ENCODE data around the gene FANCB.

DNA sequence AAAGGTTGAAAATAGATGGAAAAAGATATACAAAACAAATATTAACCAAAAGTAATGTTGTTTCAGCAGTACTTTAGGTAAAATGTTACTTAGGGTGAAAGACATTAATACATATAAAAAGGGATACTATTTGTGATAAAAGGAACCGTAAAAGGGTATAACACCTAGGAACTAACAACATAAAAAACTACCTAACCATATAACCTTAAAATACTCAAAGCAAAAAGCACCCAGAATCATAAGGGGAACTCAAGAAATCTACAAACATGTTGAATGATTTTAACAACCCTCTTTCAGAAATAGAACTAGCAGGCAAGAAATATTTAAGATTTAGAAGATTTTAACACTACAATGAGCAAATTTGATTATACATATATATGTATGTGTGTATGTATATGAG, 11.8 kb upstream of the FANCB start:
- TF ChIP-seq SIN3A (IDR thresholded peaks at IDR 0.05; ENCODE audit: borderline replicate concordance, insufficient read depth, low read length) (no peak), POLR2AphosphoS5 (IDR thresholded peaks at IDR 0.05; ENCODE audit: low read depth, low read length) (no peak), FOXP2 (optimal IDR thresholded peaks at IDR 0.05; ENCODE audit: borderline replicate concordance, extremely low read depth, extremely low read length, insufficient read depth) (no peak), TAF1 (IDR thresholded peaks at IDR 0.05; ENCODE audit: borderline replicate concordance, insufficient read depth, low read length) (no peak)
- TF ChIP-seq, protein P1, sequence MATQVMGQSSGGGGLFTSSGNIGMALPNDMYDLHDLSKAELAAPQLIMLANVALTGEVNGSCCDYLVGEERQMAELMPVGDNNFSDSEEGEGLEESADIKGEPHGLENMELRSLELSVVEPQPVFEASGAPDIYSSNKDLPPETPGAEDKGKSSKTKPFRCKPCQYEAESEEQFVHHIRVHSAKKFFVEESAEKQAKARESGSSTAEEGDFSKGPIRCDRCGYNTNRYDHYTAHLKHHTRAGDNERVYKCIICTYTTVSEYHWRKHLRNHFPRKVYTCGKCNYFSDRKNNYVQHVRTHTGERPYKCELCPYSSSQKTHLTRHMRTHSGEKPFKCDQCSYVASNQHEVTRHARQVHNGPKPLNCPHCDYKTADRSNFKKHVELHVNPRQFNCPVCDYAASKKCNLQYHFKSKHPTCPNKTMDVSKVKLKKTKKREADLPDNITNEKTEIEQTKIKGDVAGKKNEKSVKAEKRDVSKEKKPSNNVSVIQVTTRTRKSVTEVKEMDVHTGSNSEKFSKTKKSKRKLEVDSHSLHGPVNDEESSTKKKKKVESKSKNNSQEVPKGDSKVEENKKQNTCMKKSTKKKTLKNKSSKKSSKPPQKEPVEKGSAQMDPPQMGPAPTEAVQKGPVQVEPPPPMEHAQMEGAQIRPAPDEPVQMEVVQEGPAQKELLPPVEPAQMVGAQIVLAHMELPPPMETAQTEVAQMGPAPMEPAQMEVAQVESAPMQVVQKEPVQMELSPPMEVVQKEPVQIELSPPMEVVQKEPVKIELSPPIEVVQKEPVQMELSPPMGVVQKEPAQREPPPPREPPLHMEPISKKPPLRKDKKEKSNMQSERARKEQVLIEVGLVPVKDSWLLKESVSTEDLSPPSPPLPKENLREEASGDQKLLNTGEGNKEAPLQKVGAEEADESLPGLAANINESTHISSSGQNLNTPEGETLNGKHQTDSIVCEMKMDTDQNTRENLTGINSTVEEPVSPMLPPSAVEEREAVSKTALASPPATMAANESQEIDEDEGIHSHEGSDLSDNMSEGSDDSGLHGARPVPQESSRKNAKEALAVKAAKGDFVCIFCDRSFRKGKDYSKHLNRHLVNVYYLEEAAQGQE (IDR thresholded peaks at IDR 0.05; ENCODE audit: insufficient read depth in 1 of 2, low read depth in 2 of 2, low read length in 2 of 2) = no peak

Data from PFSK-1 (cell line).